GM12878 (cell line): ENCODE measurements around the gene GABBR2.

Experiments
- CBX5 ChIP-seq: sonication (generic); IDR thresholded peaks from 2 replicates; pipeline ENCODE4 v1.6.1; 2016; ENCODE audit warnings: low read depth, moderate library complexity, mild to moderate bottlenecking, inconsistent platforms
- CHD1 ChIP-seq: IDR thresholded peaks from 2 replicates; pipeline ENCODE4 v1.6.1; 2012; ENCODE audit warnings: low read depth, low read length, improper control_type of control experiment
- E2F4 ChIP-seq: IDR thresholded peaks from 2 replicates; pipeline ENCODE4 v1.6.1; 2012; ENCODE audit warnings: low read depth, low read length, improper control_type of control experiment
- MTA3 ChIP-seq: IDR thresholded peaks from 2 replicates; pipeline ENCODE4 v1.6.1; 2012; ENCODE audit warnings: low read length, inconsistent platforms, borderline replicate concordance
- NR2C2 ChIP-seq: IDR thresholded peaks from 2 replicates; pipeline ENCODE4 v1.6.1; 2011; ENCODE audit warnings: borderline replicate concordance, low read depth; ENCODE audit not compliant: control insufficient read depth, insufficient read length
- POLR2AphosphoS5 ChIP-seq: IDR thresholded peaks from 2 replicates; pipeline ENCODE4 v1.6.1; 2011; ENCODE audit warnings: mild to moderate bottlenecking, low read length, inconsistent platforms
- RBBP5 ChIP-seq: fragments of 200-600 bp; sonication (generic); conservative IDR thresholded peaks from 2 replicates; pipeline ENCODE4 v1.6.1; 2016
- USF2 ChIP-seq: IDR thresholded peaks from 2 replicates; pipeline ENCODE4 v1.6.1; 2011; ENCODE audit warnings: low read depth, low read length, improper control_type of control experiment, borderline replicate concordance
- ZZZ3 ChIP-seq: IDR thresholded peaks from 2 replicates; pipeline ENCODE4 v1.6.1; 2011; ENCODE audit warnings: low read depth; ENCODE audit not compliant: control insufficient read depth, insufficient read length

GRCh38 chr9:98520221-98520960, 188.3 kb downstream of the GABBR2 start:
- TF ChIP-seq CHD1 (no peak), POLR2AphosphoS5 (no peak), MTA3 (no peak), RBBP5 (no peak), E2F4 (no peak), CBX5 (no peak), ZZZ3 (no peak), USF2 (no peak), NR2C2 (no peak)
